ENCODE data around the gene IL36RN.
A peak's percentile ranks its signal among the peaks of the same experiment; 100 is the strongest.

- TF ChIP-seq CTCF (IDR thresholded peaks at IDR 0.05), result peak in 3 of 6 experiments; percentile 15 to 42 (median 41)
- no peak for TF ChIP-seq POLR2A (IDR thresholded peaks at IDR 0.05)
These were observed 25.4 kb downstream of the IL36RN start for GRCh38 chr2:113084249-113085000.

All from thyroid gland (tissue), 4 donors.